Lung (tissue), 12 donors: ENCODE measurements around the gene BAG5. TPM values are rescaled to one million over a fixed set of nuclear protein-coding genes. Genes with fewer than 3 reads are reported as not detected.
A peak's percentile ranks its signal among the peaks of the same experiment; 100 is the strongest.

Experiments used
- ATAC-seq: fragments of 200-7000 bp; cut with Tn5 transposase; one replicate; pipeline ENCODE4 v1.9.1; 2020; ENCODE audit warnings: moderate number of reproducible peaks; ENCODE audit not compliant: insufficient read depth, low FRiP score
- DNase-seq, 3 donors: peaks; one replicate each; pipeline ENCODE4 v3.0.0-alpha.2; 2013 to 2017
- H3K27ac ChIP-seq, 2 donors: one replicate each; pipeline ENCODE4 v1.5.1; 2013; ENCODE audit warnings: mild to moderate bottlenecking in 2 of 2, moderate library complexity in 2 of 2, control low read depth in 1 of 2, inconsistent platforms in 1 of 2, low read depth in 1 of 2, low read length in 1 of 2
- H3K27me3 ChIP-seq, 3 donors: one replicate each; pipeline ENCODE4 v1.5.1; 2013; ENCODE audit warnings: low read length in 2 of 3; ENCODE audit not compliant: control insufficient read depth in 3 of 3, insufficient read depth in 3 of 3
- H3K36me3 ChIP-seq, 4 donors: one replicate each; pipeline ENCODE4 v1.5.1; 2013; ENCODE audit warnings: low read length in 4 of 4, mild to moderate bottlenecking in 1 of 4, moderate library complexity in 1 of 4; ENCODE audit not compliant: control insufficient read depth in 4 of 4, insufficient read depth in 4 of 4
- H3K4me1 ChIP-seq, 5 donors: one replicate each; pipeline ENCODE4 v1.5.1; 2013; ENCODE audit warnings: low read length in 5 of 5, mild to moderate bottlenecking in 2 of 5, moderate library complexity in 1 of 5; ENCODE audit not compliant: control insufficient read depth in 5 of 5, insufficient read depth in 5 of 5
- H3K4me3 ChIP-seq: one replicate; pipeline ENCODE4 v1.5.1; 2013; ENCODE audit warnings: mild to moderate bottlenecking, control low read depth, moderate library complexity
- H3K9ac ChIP-seq, 2 donors: one replicate each; pipeline ENCODE4 v1.5.1; 2013; ENCODE audit warnings: low read length in 2 of 2, control low read depth in 1 of 2; ENCODE audit not compliant: insufficient read depth in 1 of 2
- H3K9me3 ChIP-seq, 4 donors: one replicate each; pipeline ENCODE4 v1.5.1; 2013; ENCODE audit warnings: low read length in 3 of 4, mild to moderate bottlenecking in 1 of 4, moderate library complexity in 1 of 4; ENCODE audit not compliant: control insufficient read depth in 4 of 4, insufficient read depth in 3 of 4
- WGBS, 2 donors: extraction: QIAGEN DNeasy Blood & Tissue Kit; methylation state at CpG; one replicate each; pipeline ENCODE4 v1.1.7; 2013; 5-methylcytosine and 5-hydroxymethylcytosine counted together
- polyA plus RNA-seq, 2 donors: library from polyadenylated mRNA; stranded (reverse); fragments of 200-250 nt; gene quantifications; one replicate each; pipeline ENCODE4 v1.2.1, GENCODE V29; 2013
- total RNA-seq, 2 donors: library from RNA; depleted of rRNA in 1 of 2; stranded (reverse); fragments of >200 nt in 1 of 2; gene quantifications; one replicate each; pipeline ENCODE4 v1.2.1, GENCODE V29; 2014 to 2021
- TF ChIP-seq, protein P1 (sequence below): IDR thresholded peaks from 2 replicates; pipeline ENCODE4 v1.5.1; 2012; ENCODE audit warnings: mild to moderate bottlenecking; ENCODE audit errors: control extremely low read depth, extremely low read depth
- donor health status: control.
- donor health status: control.
- donor health status: Bipolar disorder and iron deficiency.
- donor health status: healthy.
- donor health status: DM: yes; HTN: yes; CAD: no.

Gene BAG5
- total and polyA plus RNA-seq, 4 donors: 8.7 to 26.0 (median 18.5) TPM

GRCh38 chr14:103510724-103511693 lies 51.4 kb downstream of the BAG5 start:
- no peak for ATAC-seq
- no peak overlapping the region for H3K27ac ChIP-seq
- H3K36me3 ChIP-seq: peaks cover 0 to 17% (median 7%) of the 10 kb centered on the region in 4 donors
- no peaks in the 10 kb centered on the region for H3K9me3 ChIP-seq
- H3K27me3 ChIP-seq: no peaks in the 10 kb centered on the region
- H3K4me1 ChIP-seq: peaks cover 0 to 9% (median 4%) of the 10 kb centered on the region in 5 donors
- TF ChIP-seq, protein P1, sequence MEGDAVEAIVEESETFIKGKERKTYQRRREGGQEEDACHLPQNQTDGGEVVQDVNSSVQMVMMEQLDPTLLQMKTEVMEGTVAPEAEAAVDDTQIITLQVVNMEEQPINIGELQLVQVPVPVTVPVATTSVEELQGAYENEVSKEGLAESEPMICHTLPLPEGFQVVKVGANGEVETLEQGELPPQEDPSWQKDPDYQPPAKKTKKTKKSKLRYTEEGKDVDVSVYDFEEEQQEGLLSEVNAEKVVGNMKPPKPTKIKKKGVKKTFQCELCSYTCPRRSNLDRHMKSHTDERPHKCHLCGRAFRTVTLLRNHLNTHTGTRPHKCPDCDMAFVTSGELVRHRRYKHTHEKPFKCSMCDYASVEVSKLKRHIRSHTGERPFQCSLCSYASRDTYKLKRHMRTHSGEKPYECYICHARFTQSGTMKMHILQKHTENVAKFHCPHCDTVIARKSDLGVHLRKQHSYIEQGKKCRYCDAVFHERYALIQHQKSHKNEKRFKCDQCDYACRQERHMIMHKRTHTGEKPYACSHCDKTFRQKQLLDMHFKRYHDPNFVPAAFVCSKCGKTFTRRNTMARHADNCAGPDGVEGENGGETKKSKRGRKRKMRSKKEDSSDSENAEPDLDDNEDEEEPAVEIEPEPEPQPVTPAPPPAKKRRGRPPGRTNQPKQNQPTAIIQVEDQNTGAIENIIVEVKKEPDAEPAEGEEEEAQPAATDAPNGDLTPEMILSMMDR: no peak
- WGBS, 2 donors: 83 to 94% methylated on average over 26 of the region's 26 CpGs
- DNase-seq: no peak
- H3K9ac ChIP-seq: no peak overlapping the region
- no peak overlapping the region for H3K4me3 ChIP-seq

DNA sequence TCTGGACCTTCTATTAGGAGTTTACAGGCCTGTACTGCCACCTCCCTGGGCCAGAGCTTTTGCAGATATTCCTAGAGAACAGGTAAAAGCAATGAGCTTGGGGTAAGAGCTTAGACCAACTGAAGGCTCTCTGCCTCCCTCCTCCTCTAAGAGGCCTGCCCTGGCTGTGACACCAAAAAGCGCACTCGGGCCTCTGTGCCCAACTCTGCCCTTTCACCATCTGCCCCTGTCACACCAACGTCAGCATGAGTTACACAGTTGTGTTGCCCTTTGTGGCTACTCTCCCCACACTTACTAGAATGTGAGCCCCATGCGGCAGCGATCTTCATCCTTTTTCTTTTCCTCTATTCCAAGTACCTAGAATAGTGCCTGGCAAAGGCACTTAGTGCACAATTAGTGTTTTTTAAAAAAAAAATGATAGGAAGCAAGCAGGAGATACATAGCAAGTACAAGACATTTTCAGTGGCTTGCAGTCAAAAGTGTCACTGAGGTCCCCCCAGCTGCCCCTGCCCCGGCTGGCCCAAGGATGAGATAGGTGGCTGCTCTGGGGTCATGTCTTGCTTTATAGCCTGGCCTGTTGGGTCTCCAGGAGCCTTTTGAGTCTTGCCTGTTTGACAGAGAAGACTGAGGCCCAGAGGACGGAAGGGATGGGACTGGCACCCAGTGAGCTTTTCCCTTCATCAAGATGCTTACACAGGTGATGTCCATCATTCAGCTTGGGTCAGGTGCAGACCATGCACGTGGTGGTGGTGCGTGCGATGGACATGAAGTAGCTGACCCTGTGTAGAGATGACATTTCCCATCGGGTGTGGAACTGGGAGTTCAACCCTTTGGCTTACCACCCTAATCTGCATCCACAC lies 52.4 kb downstream of the BAG5 start:
- H3K27ac ChIP-seq: no peak overlapping the region
- no peak overlapping the region for H3K9ac ChIP-seq
- H3K9me3 ChIP-seq: no peaks in the 10 kb centered on the region
- WGBS, 2 donors: 94 to 95% methylated on average over 11 of the region's 11 CpGs
- H3K36me3 ChIP-seq: peaks cover 0 to 22% (median 11%) of the 10 kb centered on the region in 4 donors
- ATAC-seq (no peak), DNase-seq (no peak)
- H3K4me3 ChIP-seq: no peak overlapping the region
- TF ChIP-seq, protein P1: no peak
- peaks cover 0 to 9% (median 4%) of the 10 kb centered on the region in 5 donors for H3K4me1 ChIP-seq
- H3K27me3 ChIP-seq: no peaks in the 10 kb centered on the region

GRCh38 chr14:103508521-103509329 lies 53.7 kb downstream of the BAG5 start:
- no peak for DNase-seq

More at GRCh38 chr14:103508521-103509329, 53.7 kb downstream of the BAG5 start:
- TF ChIP-seq, protein P1: no peak
- Histone ChIP-seq H3K27ac (peak overlapping the region in 1 of 2 donors; percentile 32), H3K27me3 (no peaks in the 10 kb centered on the region), H3K9me3 (no peaks in the 10 kb centered on the region), H3K9ac (no peak overlapping the region), H3K36me3 (peaks cover 0 to 31% (median 20%) of the 10 kb centered on the region in 4 donors), H3K4me3 (no peak overlapping the region), H3K4me1 (peaks cover 0 to 9% (median 4%) of the 10 kb centered on the region in 5 donors)
- ATAC-seq: no peak
- 77 to 88% methylated on average over 16 of the region's 16 CpGs for WGBS, 2 donors
